Breast epithelium (tissue), 4 donors: ENCODE results near the gene WDR74. TPM values are rescaled to one million over a fixed set of nuclear protein-coding genes. Genes with fewer than 3 reads are reported as not detected.
"Not testable (repeated sequence)": the region's sequence is repeated elsewhere in the genome, so short reads cannot be mapped to it uniquely, and the experiment has no call there.

Experiments
- DNase-seq, 2 donors: peaks; one replicate each; pipeline ENCODE4 v3.0.0-alpha.2; 2019; ENCODE audit warnings: low spot score in 2 of 2
- H3K27ac ChIP-seq, 2 donors: fragments of 200-600 bp; sonication (generic) in 1 of 2; one replicate each; pipeline ENCODE4 v1.5.1; 2016 to 2019; ENCODE audit warnings: mild to moderate bottlenecking in 1 of 2
- H3K27me3 ChIP-seq, 2 donors: fragments of 200-600 bp; sonication (generic) in 1 of 2; one replicate each; pipeline versions ENCODE4 v1.5.1 to v1.6.0; 2017 to 2019; ENCODE audit warnings: control low read depth in 1 of 2, mild to moderate bottlenecking in 1 of 2
- H3K36me3 ChIP-seq: fragments of 200-600 bp; one replicate; pipeline ENCODE4 v1.5.1; 2019
- H3K4me1 ChIP-seq, 2 donors: fragments of 200-600 bp; sonication (generic); one replicate each; pipeline ENCODE4 v1.5.1; 2016 to 2019; ENCODE audit warnings: control low read depth in 1 of 2
- H3K4me3 ChIP-seq, 3 donors: fragments of 200-600 bp; sonication (generic); 1 replicate in 2 of 3; 2 replicates in 1 of 3; pipeline ENCODE4 v1.5.1; 2016 to 2019; ENCODE audit warnings: mild to moderate bottlenecking in 3 of 3, moderate library complexity in 2 of 3
- H3K9me3 ChIP-seq, 2 donors: fragments of 200-600 bp; sonication (generic) in 1 of 2; one replicate each; pipeline ENCODE4 v1.5.1; 2016 to 2019; ENCODE audit warnings: control low read depth in 1 of 2
- CTCF ChIP-seq, 3 donors: fragments of 450-650 bp; IDR thresholded peaks; one replicate each; pipeline ENCODE4 v1.5.1; 2016 to 2017; ENCODE audit warnings: antibody characterized with exemption in 3 of 3, mild to moderate bottlenecking in 3 of 3, moderate library complexity in 3 of 3
- POLR2A ChIP-seq: fragments of 450-650 bp; IDR thresholded peaks from one replicate; pipeline ENCODE4 v1.6.1; 2016; ENCODE audit warnings: antibody characterized with exemption, mild to moderate bottlenecking, moderate library complexity
- POLR2AphosphoS5 ChIP-seq, 3 donors: sonication (generic); formaldehyde crosslinking; IDR thresholded peaks; one replicate each; pipeline ENCODE4 v1.6.1; 2017; ENCODE audit warnings: antibody characterized with exemption in 3 of 3
- intact Hi-C: fragments of 100-400 bp; cut with DNase I; formaldehyde crosslinking; loops from one replicate; pipeline ENCODE4 v1.15.1; 2023; ENCODE audit warnings: low total_unique reads
- total RNA-seq, 3 donors: library from RNA; depleted of rRNA; stranded (reverse); fragments of >200 nt; gene quantifications; one replicate each; pipeline ENCODE4 v1.1.0, GENCODE V29; 2016

The WDR74 gene
- total RNA-seq, 3 donors from 2014 or later = 46.6 to 62.6 (median 48.7) TPM

- Histone ChIP-seq H3K27me3 (no peaks in the 10 kb centered on the region), H3K36me3 (no peaks in the 10 kb centered on the region), H3K4me1 (no peaks in the 10 kb centered on the region), H3K4me3 (no peak overlapping the region), H3K9me3 (no peaks in the 10 kb centered on the region), H3K27ac (no peak overlapping the region)
- no peak for TF ChIP-seq POLR2AphosphoS5 (IDR thresholded peaks at IDR 0.05)
- no peak for TF ChIP-seq POLR2A
- TF ChIP-seq CTCF (IDR thresholded peaks at IDR 0.05) = no peak
- intact Hi-C loops = no loop called here
- no peak for DNase-seq
Measured at GRCh38 chr11:62844154-62844553, 4.8 kb upstream of the WDR74 start.

- Histone ChIP-seq H3K9me3 (no peaks in the 10 kb centered on the region), H3K4me3 (no peak overlapping the region), H3K27ac (no peak overlapping the region), H3K27me3 (no peaks in the 10 kb centered on the region), H3K4me1 (peaks cover 0 to 2% of the 10 kb centered on the region in 2 donors), H3K36me3 (no peaks in the 10 kb centered on the region)
- DNase-seq = no peak
- TF ChIP-seq POLR2A = no peak
- no peak for TF ChIP-seq CTCF (IDR thresholded peaks at IDR 0.05)
- TF ChIP-seq POLR2AphosphoS5 (IDR thresholded peaks at IDR 0.05) = no peak
- intact Hi-C loops = no loop called here
Measured at GRCh38 chr11:62843466-62843865, 4.1 kb upstream of the WDR74 start.

- DNase-seq, intact Hi-C loops, H3K9me3 ChIP-seq, H3K4me1 ChIP-seq, H3K36me3 ChIP-seq, H3K27me3 ChIP-seq: not testable (repeated sequence)
- Histone ChIP-seq H3K27ac (peak overlapping the region; percentile 96 to 99), H3K4me3 (peak overlapping the region in 1 of 3 donors; percentile 51)
Measured at GRCh38 chr11:62842891-62843290, 3.5 kb upstream of the WDR74 start.

- TF ChIP-seq POLR2AphosphoS5 (IDR thresholded peaks at IDR 0.05) = no peak
- no peak for TF ChIP-seq POLR2A
- TF ChIP-seq CTCF (IDR thresholded peaks at IDR 0.05) = no peak
- intact Hi-C loops = no loop called here
- no peaks in the 10 kb centered on the region for H3K9me3 ChIP-seq
- H3K4me3 ChIP-seq = peak overlapping the region; percentile 51 to 99 (median 91)
- DNase-seq = peak in 1 of 2 donors; percentile 32
- H3K27me3 ChIP-seq = no peaks in the 10 kb centered on the region
- H3K27ac ChIP-seq = peak overlapping the region; percentile 96 to 99
- H3K36me3 ChIP-seq = no peaks in the 10 kb centered on the region
- H3K4me1 ChIP-seq = peaks cover 0 to 7% of the 10 kb centered on the region in 2 donors
Measured at GRCh38 chr11:62842171-62842741, 2.9 kb upstream of the WDR74 start.

- intact Hi-C loops = no loop called here
- Histone ChIP-seq H3K4me3 (peak overlapping the region; percentile 68 to 99 (median 91)), H3K27ac (peak overlapping the region; percentile 96 to 99), H3K4me1 (peaks cover 0 to 7% of the 10 kb centered on the region in 2 donors), H3K27me3 (no peaks in the 10 kb centered on the region), H3K9me3 (no peaks in the 10 kb centered on the region), H3K36me3 (no peaks in the 10 kb centered on the region)
- TF ChIP-seq POLR2AphosphoS5 (IDR thresholded peaks at IDR 0.05) (peak; percentile 98 to 100 (median 100)), POLR2A (peak; percentile 100), CTCF (IDR thresholded peaks at IDR 0.05) (peak in 1 of 3 donors; percentile 15)
- peak; percentile 81 to 91 for DNase-seq
Measured at GRCh38 chr11:62841361-62842170, 2.2 kb upstream of the WDR74 start.
